Loucy (cell line): ENCODE measurements around the gene AIRE.

Experiments
- H2AFZ ChIP-seq: fragments of 200-600 bp; sonication (generic); 2 replicates; pipeline ENCODE4 v1.6.0; 2016; ENCODE audit warnings: antibody characterized with exemption, mild to moderate bottlenecking, low read length, moderate library complexity
- H3F3A ChIP-seq: fragments of 200-600 bp; 2 replicates; pipeline ENCODE4 v1.6.0; 2016; ENCODE audit warnings: antibody characterized with exemption, low read depth, mild to moderate bottlenecking
- H3K27me3 ChIP-seq: fragments of 200-600 bp; sonication (generic); 2 replicates; pipeline ENCODE4 v1.6.1; 2014; ENCODE audit warnings: low read length, mild to moderate bottlenecking; ENCODE audit not compliant: insufficient read depth, poor library complexity, severe bottlenecking
- H3K36me3 ChIP-seq: fragments of 200-600 bp; sonication (generic); 2 replicates; pipeline ENCODE4 v1.6.1; 2016; ENCODE audit warnings: low read length; ENCODE audit not compliant: insufficient read depth
- H3K4me1 ChIP-seq: fragments of 200-600 bp; sonication (generic); 2 replicates; pipeline ENCODE4 v1.5.1; 2014; ENCODE audit warnings: low read length, mild to moderate bottlenecking; ENCODE audit not compliant: insufficient read depth, poor library complexity, severe bottlenecking
- H3K4me2 ChIP-seq: fragments of 200-600 bp; sonication (generic); 2 replicates; pipeline ENCODE4 v1.6.0; 2014; ENCODE audit warnings: antibody characterized with exemption, low read length, low read depth, mild to moderate bottlenecking; ENCODE audit not compliant: poor library complexity, severe bottlenecking
- H3K4me3 ChIP-seq: fragments of 200-600 bp; sonication (generic); 2 replicates; pipeline ENCODE4 v1.5.1; 2014; ENCODE audit warnings: low read length, mild to moderate bottlenecking, mixed read lengths; ENCODE audit not compliant: poor library complexity, severe bottlenecking
- H3K79me2 ChIP-seq: fragments of 200-600 bp; sonication (generic); 2 replicates; pipeline ENCODE4 v1.6.1; 2014; ENCODE audit warnings: low read length; ENCODE audit not compliant: insufficient read depth
- H3K9ac ChIP-seq: fragments of 200-600 bp; sonication (generic); 2 replicates; pipeline ENCODE4 v1.6.0; 2014; ENCODE audit warnings: mild to moderate bottlenecking, low read depth, low read length, moderate library complexity; ENCODE audit not compliant: poor library complexity, severe bottlenecking
- H3K9me2 ChIP-seq: fragments of 200-600 bp; sonication (generic); replicated peaks from 2 replicates; pipeline ENCODE4 v1.6.1; 2016; ENCODE audit warnings: low read depth, low read length, mixed read lengths
- H3K9me3 ChIP-seq: fragments of 200-600 bp; sonication (generic); 2 replicates; pipeline ENCODE4 v1.6.1; 2014; ENCODE audit warnings: mild to moderate bottlenecking, antibody characterized with exemption, low read length, low read depth; ENCODE audit not compliant: insufficient read depth
- H4K20me1 ChIP-seq: fragments of 200-600 bp; sonication (generic); 2 replicates; pipeline ENCODE4 v1.6.0; 2014; ENCODE audit warnings: antibody characterized with exemption, low read length, mild to moderate bottlenecking; ENCODE audit not compliant: insufficient read depth, poor library complexity, severe bottlenecking
- CTCF ChIP-seq: fragments of 200-600 bp; sonication (generic); conservative IDR thresholded peaks from 2 replicates; pipeline ENCODE4 v1.5.1; 2014; ENCODE audit warnings: mild to moderate bottlenecking, antibody characterized with exemption, low read length
- EZH2phosphoT487 ChIP-seq: fragments of 200-600 bp; IDR thresholded peaks from 2 replicates; pipeline ENCODE4 v1.6.1; 2018; ENCODE audit warnings: antibody characterized with exemption, mild to moderate bottlenecking, moderate library complexity, borderline replicate concordance

AIRE gene

GRCh38 chr21:44286086-44286715 is 525 bp downstream of the AIRE start:
- no peak overlapping the region for H3K9ac ChIP-seq
- H3K9me3 ChIP-seq = no peaks in the 10 kb centered on the region
- H3K27me3 ChIP-seq = no peaks in the 10 kb centered on the region
- H4K20me1 ChIP-seq = no peaks in the 10 kb centered on the region
- H3K9me2 ChIP-seq = no peaks in the 10 kb centered on the region
- H3K4me1 ChIP-seq = no peaks in the 10 kb centered on the region
- no peaks in the 10 kb centered on the region for H3K36me3 ChIP-seq
- TF ChIP-seq CTCF (no peak), EZH2phosphoT487 (no peak)
- H3K4me2 ChIP-seq = no peak overlapping the region
- no peaks in the 10 kb centered on the region for H3K79me2 ChIP-seq
- no peak overlapping the region for H2AFZ ChIP-seq
- no peak overlapping the region for H3K4me3 ChIP-seq
- H3F3A ChIP-seq = no peaks in the 10 kb centered on the region

GRCh38 chr21:44286716-44287632 is 1.3 kb downstream of the AIRE start:
- Histone ChIP-seq H3K9me3 (no peaks in the 10 kb centered on the region), H3K36me3 (no peaks in the 10 kb centered on the region), H3K27me3 (no peaks in the 10 kb centered on the region), H2AFZ (no peak overlapping the region), H3K9ac (no peak overlapping the region), H3K4me2 (no peak overlapping the region), H3K9me2 (no peaks in the 10 kb centered on the region), H3K4me1 (no peaks in the 10 kb centered on the region), H3F3A (no peaks in the 10 kb centered on the region), H4K20me1 (no peaks in the 10 kb centered on the region), H3K4me3 (no peak overlapping the region), H3K79me2 (no peaks in the 10 kb centered on the region)
- TF ChIP-seq EZH2phosphoT487 (no peak), CTCF (no peak)

- Histone ChIP-seq H3K79me2 (no peaks in the 10 kb centered on the region), H3K4me3 (no peak overlapping the region), H3K4me1 (no peaks in the 10 kb centered on the region), H4K20me1 (no peaks in the 10 kb centered on the region), H3K4me2 (no peak overlapping the region), H3F3A (no peaks in the 10 kb centered on the region), H3K27me3 (no peaks in the 10 kb centered on the region), H3K9me3 (no peaks in the 10 kb centered on the region), H3K9ac (no peak overlapping the region), H3K9me2 (no peaks in the 10 kb centered on the region), H2AFZ (no peak overlapping the region), H3K36me3 (no peaks in the 10 kb centered on the region)
- TF ChIP-seq CTCF = no peak
- no peak for TF ChIP-seq EZH2phosphoT487
These were observed 2.8 kb downstream of the AIRE start for GRCh38 chr21:44288251-44289110.
